HG03135 (cell line): ENCODE data around the gene ACOT12.
"Not testable (repeated sequence)": the region's sequence is repeated elsewhere in the genome, so short reads cannot be mapped to it uniquely, and the experiment has no call there.

Experiments
- ATAC-seq: cut with Tn5 transposase; IDR thresholded peaks from one replicate; pipeline ENCODE4 v1.9.1; 2021; ENCODE audit warnings: mild to moderate bottlenecking, moderate library complexity; ENCODE audit not compliant: unreplicated experiment

The ACOT12 gene

DNA sequence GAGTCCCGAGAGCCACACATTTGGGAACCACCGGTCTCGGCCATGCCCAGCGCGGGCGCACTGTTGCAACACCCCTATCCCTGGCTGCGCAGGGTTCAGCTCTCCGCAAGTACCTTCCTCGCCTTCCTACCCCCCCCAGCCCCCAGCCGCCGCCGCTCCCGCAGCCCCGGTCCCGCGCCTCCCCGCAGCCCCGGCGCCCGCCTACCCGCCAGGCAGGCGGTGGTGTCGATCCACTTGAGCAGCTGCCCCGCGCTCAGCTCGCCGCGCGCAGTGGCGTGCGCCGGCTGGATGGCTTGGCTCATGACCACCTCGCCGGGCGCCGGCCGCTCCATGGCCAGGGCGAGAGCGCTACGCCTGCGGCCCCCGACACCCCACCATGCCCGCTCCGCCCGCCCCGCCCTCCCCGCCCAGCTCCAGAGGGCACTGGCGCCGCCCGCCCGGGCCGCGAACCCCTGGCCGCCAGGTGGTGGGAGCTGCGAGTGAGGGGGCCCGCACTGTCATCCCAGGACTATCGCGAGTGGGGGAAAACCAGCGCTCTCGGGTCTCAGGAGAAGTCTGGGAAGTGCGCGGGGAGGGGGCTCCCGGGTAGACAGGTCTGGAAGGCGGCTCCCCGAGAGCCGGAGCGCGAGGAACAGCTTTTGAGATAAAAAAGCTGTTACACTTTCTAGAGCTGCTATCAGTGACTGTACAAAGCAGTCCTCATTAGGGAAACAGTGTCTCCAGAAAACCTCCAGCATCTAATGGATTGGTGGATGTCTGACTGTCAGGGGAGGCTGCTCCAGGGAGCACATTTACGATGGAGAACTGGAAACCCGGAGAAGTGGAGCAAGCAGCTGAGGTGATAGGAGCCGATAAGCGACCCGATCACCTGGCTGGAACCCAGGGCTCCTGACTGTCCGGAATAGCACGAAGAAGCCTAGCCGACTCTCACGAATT, at the start of gene ACOT12:
Gene ACOT12, minus strand, starts transcription at position 352 of the 936 bp plus-strand sequence. Its CDS starts 20 bp downstream, at position 332.
- ATAC-seq, result no peak

DNA sequence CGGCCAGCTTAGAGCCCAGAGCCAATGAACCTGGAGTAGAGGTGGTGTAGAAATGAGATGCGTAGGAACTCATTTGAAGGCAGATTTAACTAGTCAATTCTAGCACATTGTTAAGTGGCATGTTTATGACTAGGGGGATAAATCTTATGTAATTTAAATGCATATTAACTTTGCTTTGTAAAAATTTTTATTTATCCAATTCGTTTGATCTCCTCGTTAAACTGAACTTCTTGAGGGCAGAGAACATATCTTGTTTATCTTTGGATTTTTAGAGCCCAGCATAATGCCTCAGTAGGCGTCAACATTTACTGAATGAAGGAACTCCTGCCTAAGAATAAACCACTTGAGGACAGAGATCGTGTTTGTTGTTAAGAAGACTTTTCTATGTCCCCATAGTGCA, 41.1 kb upstream of the ACOT12 start:
- ATAC-seq, result no peak

DNA sequence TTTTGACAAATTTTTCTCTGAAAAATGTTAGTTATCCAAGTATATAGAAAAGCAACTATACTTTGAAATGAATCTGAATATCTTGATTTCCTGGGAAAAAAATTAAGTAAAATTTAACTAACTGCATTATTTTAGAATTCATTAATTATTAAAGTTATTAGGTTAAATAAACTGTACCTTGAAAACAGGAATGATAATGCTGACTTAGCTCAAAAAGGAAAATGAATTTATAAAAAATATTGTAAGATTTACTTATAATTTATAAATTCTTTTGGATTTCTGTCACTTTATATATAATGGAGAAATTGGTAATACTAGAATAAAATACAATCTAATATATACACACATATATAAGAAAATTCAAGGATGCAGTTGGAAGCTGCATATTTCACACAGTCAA, 36.1 kb upstream of the ACOT12 start:
- ATAC-seq, result no peak

DNA sequence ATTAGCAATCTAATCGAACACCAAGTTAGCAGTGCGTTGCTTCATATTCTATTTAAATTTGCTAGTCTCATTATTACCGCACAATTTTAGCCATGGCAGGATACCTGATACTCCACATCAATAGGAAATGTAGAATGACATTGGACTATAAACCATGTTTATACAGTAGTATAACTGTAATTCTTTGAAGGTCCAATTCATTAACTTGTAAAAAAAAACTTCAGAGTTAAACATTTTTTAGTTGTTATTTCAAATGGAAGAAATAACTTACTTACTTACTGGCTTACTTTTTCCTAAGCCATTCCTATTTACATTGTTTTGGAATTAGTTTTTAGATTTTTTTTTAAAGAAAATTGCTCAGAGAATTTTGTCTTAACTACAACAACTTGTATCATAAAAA, 35.4 kb upstream of the ACOT12 start:
- ATAC-seq, result no peak

DNA sequence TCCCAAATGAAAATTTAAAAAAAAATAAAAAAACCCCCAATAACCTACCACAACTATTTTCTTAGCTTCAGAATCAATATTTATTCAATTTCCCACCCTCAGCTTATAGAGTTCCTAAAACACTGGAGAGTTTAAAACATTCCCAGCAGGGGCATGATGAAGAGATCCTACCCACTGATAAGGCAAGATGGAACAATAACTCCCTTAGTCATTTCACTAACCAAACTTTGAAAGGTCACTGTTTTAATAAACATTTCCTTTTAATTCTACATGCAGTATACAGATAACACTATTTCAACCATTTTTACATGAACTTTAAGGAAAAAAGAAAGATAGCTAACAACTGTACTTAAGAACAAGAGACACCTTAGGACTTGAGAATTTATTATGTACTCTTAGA, 34.9 kb upstream of the ACOT12 start:
- no peak for ATAC-seq

DNA sequence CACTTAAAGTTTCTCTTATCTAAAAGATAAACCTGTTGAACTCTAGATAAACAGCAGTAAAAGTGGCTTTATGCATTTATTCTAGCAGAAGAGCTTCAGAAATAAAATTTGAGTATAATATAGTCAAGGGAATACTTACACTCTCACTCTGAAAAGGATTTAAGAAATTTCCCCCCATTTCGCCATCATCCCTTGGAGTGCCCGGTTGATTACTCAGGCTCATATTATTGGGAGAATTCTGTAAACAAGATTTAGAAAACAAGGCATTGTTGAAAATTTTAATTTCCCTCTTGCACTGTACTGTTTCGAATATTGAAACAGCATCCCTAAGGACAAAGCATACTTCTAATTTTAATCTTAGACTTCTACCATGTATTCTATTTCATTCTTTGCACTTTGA, 34.5 kb upstream of the ACOT12 start:
- ATAC-seq, result no peak

DNA sequence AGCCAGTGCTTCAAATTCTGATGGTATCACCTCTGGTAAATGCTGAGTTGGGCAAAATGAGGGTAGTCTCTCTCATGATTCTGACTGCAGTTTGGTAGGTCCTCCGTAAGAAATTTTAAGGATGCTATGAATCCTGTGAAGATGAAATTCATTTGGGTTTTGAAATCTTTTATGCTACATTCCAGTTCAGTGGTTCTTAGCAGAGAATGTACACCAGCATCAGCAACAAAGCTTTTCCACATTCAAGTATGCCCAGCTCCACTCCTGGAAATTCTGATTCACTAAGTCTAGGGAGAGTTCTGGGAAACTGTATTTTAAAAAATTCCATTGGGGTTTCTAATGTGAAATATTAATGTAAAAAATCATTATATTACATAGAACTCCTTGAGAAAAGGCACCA, 33.6 kb upstream of the ACOT12 start:
- no peak for ATAC-seq

DNA sequence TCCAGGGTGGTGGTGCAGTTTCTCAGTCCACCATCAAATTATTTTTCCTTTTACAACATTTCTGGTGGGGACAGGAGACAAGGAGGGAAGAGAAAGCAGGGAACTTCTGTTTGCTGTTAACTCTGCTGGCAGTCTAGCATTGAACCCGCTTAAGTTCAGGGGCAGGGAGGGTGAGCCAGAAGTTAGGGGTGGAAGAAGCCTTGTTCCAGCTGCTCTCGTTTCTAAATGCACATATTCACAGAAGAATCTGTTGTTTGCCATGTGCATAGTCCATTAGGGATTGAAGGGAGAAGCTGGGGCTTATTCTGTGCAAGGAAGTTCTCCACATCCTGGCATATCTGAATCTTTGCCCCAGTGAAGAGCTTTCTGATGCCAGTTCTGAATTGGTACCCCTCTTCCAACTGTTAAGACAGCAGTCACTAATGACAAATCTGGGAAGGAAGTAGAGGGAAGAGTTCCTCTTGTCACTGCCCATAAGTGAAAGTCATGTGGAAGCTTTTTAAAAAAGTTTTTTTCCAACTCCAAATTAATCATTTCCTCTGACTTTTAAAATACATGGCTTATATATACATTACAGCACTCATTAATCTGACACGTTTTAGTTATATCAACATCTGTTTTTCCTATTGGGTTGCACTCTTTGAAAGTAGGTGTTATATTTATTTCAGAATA, 32.6 kb upstream of the ACOT12 start:
- ATAC-seq, result no peak

DNA sequence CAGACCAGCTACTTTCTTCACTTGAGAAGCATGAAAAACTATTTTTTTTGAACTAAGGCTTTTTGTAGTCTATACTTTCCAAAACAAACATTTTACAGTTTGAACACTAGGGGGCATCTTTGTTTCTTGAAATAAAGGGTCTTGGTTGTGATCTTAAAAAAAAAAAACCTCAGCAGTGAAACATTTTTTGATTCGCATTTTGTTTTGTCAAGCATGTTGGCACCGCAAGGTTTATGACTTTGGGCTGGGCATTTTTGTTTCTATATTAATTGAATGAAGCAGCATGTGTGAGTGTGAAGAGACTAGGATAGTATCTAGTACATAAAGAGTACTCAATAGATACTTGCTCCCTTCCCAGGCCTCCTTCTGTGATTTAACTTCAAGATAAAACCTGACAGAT, 31.6 kb upstream of the ACOT12 start:
- ATAC-seq, result no peak

DNA sequence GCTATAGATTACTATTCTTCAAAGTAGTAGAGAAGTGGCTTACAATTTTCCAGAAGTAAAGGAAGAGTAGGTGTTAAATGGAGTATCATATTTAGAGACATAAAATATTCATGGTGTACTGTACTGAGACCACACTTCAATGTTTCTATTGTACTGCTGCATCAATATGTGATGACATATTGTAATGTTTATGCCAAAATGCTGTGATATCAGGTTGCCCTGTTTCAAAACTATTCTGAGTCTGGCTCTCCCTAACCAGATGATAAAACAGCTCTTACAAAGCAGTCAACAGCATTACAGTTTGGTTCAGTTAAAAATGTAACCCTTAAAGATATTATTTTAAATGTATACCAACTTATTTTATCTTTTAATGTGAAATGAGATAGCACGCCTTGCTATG, 30.8 kb upstream of the ACOT12 start:
- ATAC-seq, result no peak

DNA sequence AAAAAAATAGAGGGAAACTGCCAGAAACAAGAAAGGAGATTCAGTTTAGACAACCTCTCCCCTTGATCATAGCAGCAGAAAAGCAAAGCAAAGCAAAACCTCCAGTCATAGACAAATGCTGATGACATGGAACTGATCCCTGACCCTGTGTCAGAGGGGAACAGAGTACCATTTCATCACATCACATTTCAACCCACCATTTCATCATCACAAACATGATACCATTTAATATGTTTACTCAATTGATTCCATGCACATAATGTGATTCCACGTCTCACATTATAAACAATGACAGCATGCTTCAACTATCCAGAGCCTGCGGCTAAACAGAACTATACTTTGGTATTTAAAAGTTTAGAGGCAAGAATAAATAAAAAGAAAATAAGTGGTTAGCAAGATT, 28.7 kb upstream of the ACOT12 start:
- no peak for ATAC-seq

DNA sequence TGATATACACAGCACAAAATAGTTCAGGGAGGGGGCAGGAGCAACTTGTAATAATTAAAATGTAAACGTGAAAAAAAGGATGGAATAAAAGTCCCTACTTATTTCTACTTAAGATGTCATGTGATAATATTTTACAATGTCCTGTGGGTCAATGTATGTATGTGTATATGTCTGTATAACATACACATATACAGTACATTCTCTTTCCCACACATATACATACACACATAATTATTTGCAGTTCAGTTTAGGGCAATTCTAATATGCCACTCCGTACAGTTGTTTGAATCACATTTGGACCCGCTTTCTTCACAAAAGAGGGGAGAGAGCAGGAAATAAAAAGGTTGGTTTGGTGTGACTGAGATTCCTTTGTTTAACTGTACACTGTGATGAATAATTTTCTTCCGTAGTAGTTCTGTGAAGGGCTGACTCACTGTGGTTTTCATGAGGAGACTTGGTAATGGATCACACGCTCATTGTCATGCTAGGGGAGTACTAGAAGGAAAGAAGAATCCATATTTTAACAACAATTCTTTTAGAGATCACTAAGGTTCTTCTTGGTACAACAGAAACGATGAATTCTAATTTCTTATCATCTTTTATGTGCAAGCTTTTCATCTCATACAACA, 26.2 kb upstream of the ACOT12 start:
- ATAC-seq, result no peak

DNA sequence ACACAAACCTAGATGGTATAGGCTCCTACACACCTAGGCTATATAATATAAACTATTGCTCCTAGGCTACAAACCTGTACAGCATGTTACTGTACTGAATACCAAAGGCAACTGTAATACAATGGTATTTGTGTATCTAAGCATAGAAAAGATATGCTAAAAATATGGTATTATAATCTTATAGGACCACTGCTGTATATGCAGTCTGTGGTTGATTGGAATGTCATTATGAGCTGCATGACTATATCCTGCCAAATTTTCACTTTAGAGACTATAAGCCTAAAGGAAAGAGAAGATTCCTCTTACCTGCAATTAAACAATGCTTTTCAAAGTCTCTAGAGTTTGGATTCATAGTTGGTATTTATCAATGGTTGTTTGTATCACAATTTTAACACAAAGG, 24.7 kb upstream of the ACOT12 start:
- ATAC-seq, result no peak

DNA sequence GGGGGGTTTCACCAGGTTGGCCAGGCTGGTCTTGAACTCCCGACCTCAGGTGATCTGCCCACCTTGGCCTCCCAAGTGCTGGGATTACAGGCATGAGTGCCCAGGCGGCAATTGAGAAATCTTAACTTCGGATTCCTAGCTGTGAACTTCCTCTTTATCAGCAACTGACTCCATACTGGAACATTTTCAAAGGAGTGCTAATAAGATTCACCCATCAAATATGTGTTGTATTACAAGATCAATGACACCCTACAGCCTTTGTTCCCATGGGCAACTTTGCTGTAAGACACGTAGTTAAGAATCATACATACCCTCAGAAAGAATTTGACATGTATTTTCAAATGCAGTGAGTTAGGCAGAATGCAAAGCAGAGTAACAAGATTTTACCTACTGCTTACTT, 23.1 kb upstream of the ACOT12 start:
- no peak for ATAC-seq

DNA sequence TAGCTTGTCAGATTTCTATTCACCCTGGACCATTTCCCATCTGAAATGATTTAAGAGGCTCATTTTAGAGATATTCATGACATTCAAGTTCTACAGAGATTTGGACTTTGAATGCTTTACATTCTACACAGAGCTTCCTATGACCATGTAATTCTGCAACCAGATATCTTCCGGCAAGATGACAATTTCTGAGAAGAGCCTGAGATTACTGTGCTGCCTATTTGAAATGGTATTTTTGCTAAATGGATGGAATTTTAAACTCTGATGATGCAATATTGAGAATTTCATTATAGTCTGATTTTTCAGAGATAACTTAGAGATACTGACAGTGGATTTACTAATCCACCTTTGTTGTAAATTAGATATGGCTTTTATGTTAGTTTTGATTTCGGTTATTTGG, 16.0 kb upstream of the ACOT12 start:
- no peak for ATAC-seq

DNA sequence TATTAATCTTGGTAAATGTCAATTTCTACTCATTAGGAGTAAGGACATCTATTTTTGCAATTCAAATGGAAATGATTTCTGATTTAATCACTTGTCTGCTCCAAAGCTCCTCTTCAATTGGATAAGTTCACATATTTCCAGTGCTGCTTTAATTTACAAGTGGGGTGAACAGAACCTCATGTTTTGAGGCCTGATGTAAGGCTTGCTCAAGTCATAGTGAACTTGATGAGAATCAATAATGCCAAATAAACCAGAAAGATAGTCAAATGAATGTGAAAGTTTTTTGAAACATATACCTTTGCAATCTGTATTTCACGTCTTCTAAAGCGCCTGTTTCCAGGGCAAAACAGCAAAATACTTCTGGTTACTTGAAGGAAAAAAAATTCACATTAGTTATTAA, 15.4 kb upstream of the ACOT12 start:
- ATAC-seq, result no peak

DNA sequence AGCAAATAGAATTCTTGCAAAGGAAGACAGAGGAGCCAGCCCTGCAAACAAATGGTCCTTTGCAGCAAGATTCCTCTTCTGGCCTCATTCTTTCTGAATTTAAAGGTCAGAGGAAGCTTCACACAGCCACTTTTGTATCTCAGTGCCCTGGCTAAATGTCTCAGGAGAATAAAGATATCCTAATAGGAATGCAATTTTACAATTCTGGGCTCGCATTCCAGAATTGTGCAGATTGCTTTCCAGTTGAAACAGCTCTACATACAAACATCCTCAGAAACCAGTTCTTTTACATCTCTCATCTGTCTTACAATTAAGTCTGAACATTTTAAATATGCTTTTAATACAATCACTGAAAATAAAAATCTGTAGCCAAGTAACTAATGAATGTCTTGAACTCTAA, 14.6 kb upstream of the ACOT12 start:
- ATAC-seq, result no peak

DNA sequence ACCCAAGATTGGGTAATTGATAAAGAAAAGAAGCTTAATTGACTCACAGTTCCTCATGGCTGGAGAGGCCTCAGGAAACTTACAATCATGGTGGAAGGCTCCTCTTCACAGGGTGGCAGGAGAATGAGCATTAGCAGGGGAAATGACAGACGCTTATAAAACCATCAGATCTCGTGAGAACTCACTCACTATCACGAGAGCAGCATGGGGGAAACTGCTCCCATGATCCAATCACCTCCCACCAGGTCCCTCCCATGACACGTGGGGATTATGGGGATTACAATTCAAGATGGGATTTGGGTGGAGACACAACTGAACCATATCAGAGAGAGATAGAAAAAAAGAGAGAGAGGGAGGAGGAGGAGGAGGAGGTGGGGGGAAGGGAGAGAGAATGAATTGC, 13.9 kb upstream of the ACOT12 start:
- not testable (repeated sequence) for ATAC-seq

DNA sequence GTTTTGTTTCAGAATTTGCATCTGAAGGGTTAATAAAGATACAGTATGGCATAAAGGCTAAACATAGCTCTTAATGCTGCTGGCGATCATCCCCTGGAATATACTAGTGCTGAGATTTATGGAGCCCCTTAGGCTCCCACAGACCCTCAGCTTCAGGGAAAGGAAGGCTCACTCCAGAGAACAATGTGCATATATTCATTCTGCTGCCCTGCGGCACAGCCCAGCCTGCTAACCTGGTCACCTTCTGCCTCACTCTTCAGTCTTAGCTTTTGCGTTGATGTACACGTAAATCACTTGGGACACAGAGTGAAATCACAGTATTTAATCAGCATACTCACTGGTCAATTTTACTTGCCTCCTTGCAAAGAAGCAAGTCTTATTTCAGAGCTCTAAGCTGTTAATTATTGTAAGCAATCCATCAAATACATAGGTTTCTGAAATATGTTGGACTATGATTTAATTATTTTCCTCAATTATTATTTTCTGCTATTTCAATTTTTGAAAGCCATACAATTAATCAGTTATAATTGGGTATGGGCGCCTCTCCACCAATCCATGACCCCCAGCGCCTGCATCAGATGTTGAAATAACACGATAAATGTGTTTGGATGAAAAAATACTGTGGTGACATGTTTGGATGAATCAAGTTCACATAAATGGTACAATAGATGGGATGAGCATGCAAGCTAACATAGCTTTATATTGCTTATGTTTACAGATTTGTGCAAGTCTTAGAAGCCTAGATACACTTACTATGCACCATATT, 11.4 kb upstream of the ACOT12 start:
- ATAC-seq, result no peak

DNA sequence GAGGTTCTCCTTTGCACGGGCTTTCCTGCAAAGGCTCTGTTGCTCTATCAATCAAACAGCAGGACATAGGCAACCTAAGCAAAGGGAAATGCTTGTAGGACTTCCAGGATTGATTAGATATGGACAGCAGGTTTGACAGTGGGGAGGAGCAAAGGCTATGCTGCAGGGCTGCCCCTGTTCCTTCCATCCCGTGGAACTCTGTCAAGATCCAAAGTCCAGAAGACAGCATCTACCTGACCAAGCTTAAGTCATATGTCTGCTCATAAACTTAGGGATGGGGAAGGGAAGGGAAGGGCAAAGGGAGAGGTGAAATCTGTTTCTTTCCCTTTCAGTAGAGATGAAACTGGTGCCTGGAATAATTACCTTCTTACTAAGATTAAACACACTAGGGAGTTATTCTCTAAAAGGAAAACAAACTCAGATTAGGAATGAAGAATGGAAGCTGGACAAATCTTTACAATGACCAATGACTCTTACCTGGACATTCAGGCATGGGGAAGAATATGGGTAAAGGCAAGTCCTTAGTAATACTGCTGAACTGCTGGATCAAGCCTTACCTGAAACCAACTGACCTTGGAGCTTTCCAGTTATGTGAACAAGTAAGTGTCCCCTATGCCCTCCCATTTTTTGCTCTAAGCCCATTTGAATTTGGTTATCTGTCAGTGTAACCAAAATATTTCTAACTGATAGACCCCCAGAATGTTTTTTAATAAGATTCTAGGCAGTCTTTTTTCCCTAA, 8.4 kb upstream of the ACOT12 start:
- no peak for ATAC-seq
